ENCODE measurements around the gene CPNE1.

- TF ChIP-seq, protein P1, sequence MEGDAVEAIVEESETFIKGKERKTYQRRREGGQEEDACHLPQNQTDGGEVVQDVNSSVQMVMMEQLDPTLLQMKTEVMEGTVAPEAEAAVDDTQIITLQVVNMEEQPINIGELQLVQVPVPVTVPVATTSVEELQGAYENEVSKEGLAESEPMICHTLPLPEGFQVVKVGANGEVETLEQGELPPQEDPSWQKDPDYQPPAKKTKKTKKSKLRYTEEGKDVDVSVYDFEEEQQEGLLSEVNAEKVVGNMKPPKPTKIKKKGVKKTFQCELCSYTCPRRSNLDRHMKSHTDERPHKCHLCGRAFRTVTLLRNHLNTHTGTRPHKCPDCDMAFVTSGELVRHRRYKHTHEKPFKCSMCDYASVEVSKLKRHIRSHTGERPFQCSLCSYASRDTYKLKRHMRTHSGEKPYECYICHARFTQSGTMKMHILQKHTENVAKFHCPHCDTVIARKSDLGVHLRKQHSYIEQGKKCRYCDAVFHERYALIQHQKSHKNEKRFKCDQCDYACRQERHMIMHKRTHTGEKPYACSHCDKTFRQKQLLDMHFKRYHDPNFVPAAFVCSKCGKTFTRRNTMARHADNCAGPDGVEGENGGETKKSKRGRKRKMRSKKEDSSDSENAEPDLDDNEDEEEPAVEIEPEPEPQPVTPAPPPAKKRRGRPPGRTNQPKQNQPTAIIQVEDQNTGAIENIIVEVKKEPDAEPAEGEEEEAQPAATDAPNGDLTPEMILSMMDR (IDR thresholded peaks at IDR 0.05; ENCODE audit: low read depth, low read length) = no peak
- no peak for TF ChIP-seq EZH2phosphoT487 (IDR thresholded peaks at IDR 0.05; ENCODE audit: low read depth)
These were observed 64.3 kb downstream of the CPNE1 start for GRCh38 chr20:35600176-35600992.
